Loucy (cell line): Measurements from ENCODE around the gene MDH1.

ENCODE experiments used
- H2AFZ ChIP-seq: fragments of 200-600 bp; sonication (generic); 2 replicates; pipeline ENCODE4 v1.6.0; 2016; ENCODE audit warnings: antibody characterized with exemption, mild to moderate bottlenecking, low read length, moderate library complexity
- H3F3A ChIP-seq: fragments of 200-600 bp; 2 replicates; pipeline ENCODE4 v1.6.0; 2016; ENCODE audit warnings: antibody characterized with exemption, low read depth, mild to moderate bottlenecking
- H3K27me3 ChIP-seq: fragments of 200-600 bp; sonication (generic); 2 replicates; pipeline ENCODE4 v1.6.1; 2014; ENCODE audit warnings: low read length, mild to moderate bottlenecking; ENCODE audit not compliant: insufficient read depth, poor library complexity, severe bottlenecking
- H3K36me3 ChIP-seq: fragments of 200-600 bp; sonication (generic); 2 replicates; pipeline ENCODE4 v1.6.1; 2016; ENCODE audit warnings: low read length; ENCODE audit not compliant: insufficient read depth
- H3K4me1 ChIP-seq: fragments of 200-600 bp; sonication (generic); 2 replicates; pipeline ENCODE4 v1.5.1; 2014; ENCODE audit warnings: low read length, mild to moderate bottlenecking; ENCODE audit not compliant: insufficient read depth, poor library complexity, severe bottlenecking
- H3K4me2 ChIP-seq: fragments of 200-600 bp; sonication (generic); 2 replicates; pipeline ENCODE4 v1.6.0; 2014; ENCODE audit warnings: antibody characterized with exemption, low read length, low read depth, mild to moderate bottlenecking; ENCODE audit not compliant: poor library complexity, severe bottlenecking
- H3K4me3 ChIP-seq: fragments of 200-600 bp; sonication (generic); 2 replicates; pipeline ENCODE4 v1.5.1; 2014; ENCODE audit warnings: low read length, mild to moderate bottlenecking, mixed read lengths; ENCODE audit not compliant: poor library complexity, severe bottlenecking
- H3K79me2 ChIP-seq: fragments of 200-600 bp; sonication (generic); 2 replicates; pipeline ENCODE4 v1.6.1; 2014; ENCODE audit warnings: low read length; ENCODE audit not compliant: insufficient read depth
- H3K9ac ChIP-seq: fragments of 200-600 bp; sonication (generic); 2 replicates; pipeline ENCODE4 v1.6.0; 2014; ENCODE audit warnings: mild to moderate bottlenecking, low read depth, low read length, moderate library complexity; ENCODE audit not compliant: poor library complexity, severe bottlenecking
- H3K9me2 ChIP-seq: fragments of 200-600 bp; sonication (generic); replicated peaks from 2 replicates; pipeline ENCODE4 v1.6.1; 2016; ENCODE audit warnings: low read depth, low read length, mixed read lengths
- H3K9me3 ChIP-seq: fragments of 200-600 bp; sonication (generic); 2 replicates; pipeline ENCODE4 v1.6.1; 2014; ENCODE audit warnings: mild to moderate bottlenecking, antibody characterized with exemption, low read length, low read depth; ENCODE audit not compliant: insufficient read depth
- H4K20me1 ChIP-seq: fragments of 200-600 bp; sonication (generic); 2 replicates; pipeline ENCODE4 v1.6.0; 2014; ENCODE audit warnings: antibody characterized with exemption, low read length, mild to moderate bottlenecking; ENCODE audit not compliant: insufficient read depth, poor library complexity, severe bottlenecking
- EZH2phosphoT487 ChIP-seq: fragments of 200-600 bp; IDR thresholded peaks from 2 replicates; pipeline ENCODE4 v1.6.1; 2018; ENCODE audit warnings: antibody characterized with exemption, mild to moderate bottlenecking, moderate library complexity, borderline replicate concordance
- TF ChIP-seq, protein P1 (sequence below): fragments of 200-600 bp; sonication (generic); conservative IDR thresholded peaks from 2 replicates; pipeline ENCODE4 v1.5.1; 2014; ENCODE audit warnings: mild to moderate bottlenecking, antibody characterized with exemption, low read length

MDH1 gene

DNA sequence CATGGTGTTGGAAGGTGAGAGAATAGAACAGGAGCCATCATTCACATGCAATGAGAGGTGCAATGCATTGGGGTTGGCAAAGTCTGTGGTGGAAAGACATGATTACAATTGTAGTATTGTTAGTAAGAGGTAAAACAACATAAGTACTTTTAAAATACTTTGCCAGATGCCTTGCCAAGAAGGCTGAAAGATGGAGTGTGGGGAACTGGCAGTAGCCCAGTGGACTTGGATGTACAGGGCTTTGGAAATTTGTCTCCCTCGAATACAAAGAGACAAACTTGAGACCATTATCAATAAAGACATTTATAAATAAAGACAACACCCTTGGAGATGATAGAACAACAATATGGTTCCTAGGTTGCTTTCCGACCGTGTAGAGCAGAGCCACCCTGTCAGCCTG is 62.0 kb downstream of the MDH1 start:
- no peak overlapping the region for H2AFZ ChIP-seq
- no peak overlapping the region for H3K4me3 ChIP-seq
- H3K4me2 ChIP-seq: no peak overlapping the region
- H3K36me3 ChIP-seq: no peaks in the 10 kb centered on the region
- H3K9me3 ChIP-seq: no peaks in the 10 kb centered on the region
- no peaks in the 10 kb centered on the region for H3K4me1 ChIP-seq
- H3F3A ChIP-seq: no peaks in the 10 kb centered on the region
- no peak overlapping the region for H3K9ac ChIP-seq
- H4K20me1 ChIP-seq: no peaks in the 10 kb centered on the region
- H3K27me3 ChIP-seq: no peaks in the 10 kb centered on the region
- no peaks in the 10 kb centered on the region for H3K9me2 ChIP-seq
- H3K79me2 ChIP-seq: no peaks in the 10 kb centered on the region
- TF ChIP-seq EZH2phosphoT487: no peak
- TF ChIP-seq, protein P1, sequence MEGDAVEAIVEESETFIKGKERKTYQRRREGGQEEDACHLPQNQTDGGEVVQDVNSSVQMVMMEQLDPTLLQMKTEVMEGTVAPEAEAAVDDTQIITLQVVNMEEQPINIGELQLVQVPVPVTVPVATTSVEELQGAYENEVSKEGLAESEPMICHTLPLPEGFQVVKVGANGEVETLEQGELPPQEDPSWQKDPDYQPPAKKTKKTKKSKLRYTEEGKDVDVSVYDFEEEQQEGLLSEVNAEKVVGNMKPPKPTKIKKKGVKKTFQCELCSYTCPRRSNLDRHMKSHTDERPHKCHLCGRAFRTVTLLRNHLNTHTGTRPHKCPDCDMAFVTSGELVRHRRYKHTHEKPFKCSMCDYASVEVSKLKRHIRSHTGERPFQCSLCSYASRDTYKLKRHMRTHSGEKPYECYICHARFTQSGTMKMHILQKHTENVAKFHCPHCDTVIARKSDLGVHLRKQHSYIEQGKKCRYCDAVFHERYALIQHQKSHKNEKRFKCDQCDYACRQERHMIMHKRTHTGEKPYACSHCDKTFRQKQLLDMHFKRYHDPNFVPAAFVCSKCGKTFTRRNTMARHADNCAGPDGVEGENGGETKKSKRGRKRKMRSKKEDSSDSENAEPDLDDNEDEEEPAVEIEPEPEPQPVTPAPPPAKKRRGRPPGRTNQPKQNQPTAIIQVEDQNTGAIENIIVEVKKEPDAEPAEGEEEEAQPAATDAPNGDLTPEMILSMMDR: no peak

- no peaks in the 10 kb centered on the region for H3K27me3 ChIP-seq
- H3F3A ChIP-seq: no peaks in the 10 kb centered on the region
- no peaks in the 10 kb centered on the region for H3K9me3 ChIP-seq
- H3K4me2 ChIP-seq: no peak overlapping the region
- no peaks in the 10 kb centered on the region for H3K79me2 ChIP-seq
- H3K4me1 ChIP-seq: no peaks in the 10 kb centered on the region
- no peak overlapping the region for H3K4me3 ChIP-seq
- H2AFZ ChIP-seq: no peak overlapping the region
- no peak overlapping the region for H3K9ac ChIP-seq
- H4K20me1 ChIP-seq: no peaks in the 10 kb centered on the region
- H3K9me2 ChIP-seq: no peaks in the 10 kb centered on the region
- TF ChIP-seq EZH2phosphoT487: no peak
- TF ChIP-seq, protein P1: no peak
- no peaks in the 10 kb centered on the region for H3K36me3 ChIP-seq
Observed at GRCh38 chr2:63651356-63651755, 62.6 kb downstream of the MDH1 start.

- no peaks in the 10 kb centered on the region for H3F3A ChIP-seq
- no peaks in the 10 kb centered on the region for H3K36me3 ChIP-seq
- no peaks in the 10 kb centered on the region for H3K4me1 ChIP-seq
- H3K79me2 ChIP-seq: no peaks in the 10 kb centered on the region
- H3K27me3 ChIP-seq: no peaks in the 10 kb centered on the region
- no peak overlapping the region for H3K4me2 ChIP-seq
- H2AFZ ChIP-seq: no peak overlapping the region
- no peaks in the 10 kb centered on the region for H4K20me1 ChIP-seq
- no peak for TF ChIP-seq EZH2phosphoT487
- TF ChIP-seq, protein P1: no peak
- H3K9me3 ChIP-seq: no peaks in the 10 kb centered on the region
- no peaks in the 10 kb centered on the region for H3K9me2 ChIP-seq
- H3K9ac ChIP-seq: no peak overlapping the region
- H3K4me3 ChIP-seq: no peak overlapping the region
Observed at GRCh38 chr2:63651861-63652651, 63.3 kb downstream of the MDH1 start.
